GM18858 (cell line): ENCODE data around the gene REV3L.
"Not testable (repeated sequence)": the region's sequence is repeated elsewhere in the genome, so short reads cannot be mapped to it uniquely, and the experiment has no call there.

Experiments used
- ATAC-seq: cut with Tn5 transposase; IDR thresholded peaks from one replicate; pipeline ENCODE4 v1.9.1; 2021; ENCODE audit not compliant: unreplicated experiment

REV3L gene

DNA sequence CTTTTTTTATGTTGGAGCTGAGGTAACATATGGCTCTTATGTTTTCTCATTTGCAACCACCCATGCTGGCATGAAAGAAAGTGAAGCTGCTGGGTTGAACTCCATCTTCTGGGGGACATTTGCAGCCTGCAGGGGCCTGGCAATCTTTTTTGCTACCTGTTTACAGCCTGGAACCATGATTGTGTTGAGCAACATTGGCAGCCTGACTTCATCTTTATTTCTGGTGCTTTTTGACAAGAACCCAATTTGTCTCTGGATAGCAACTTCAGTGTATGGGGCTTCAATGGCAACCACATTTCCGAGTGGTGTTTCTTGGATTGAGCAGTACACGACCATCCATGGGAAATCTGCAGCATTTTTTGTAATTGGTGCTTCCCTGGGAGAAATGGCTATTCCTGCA, 216.7 kb downstream of the REV3L start:
- ATAC-seq = no peak

DNA sequence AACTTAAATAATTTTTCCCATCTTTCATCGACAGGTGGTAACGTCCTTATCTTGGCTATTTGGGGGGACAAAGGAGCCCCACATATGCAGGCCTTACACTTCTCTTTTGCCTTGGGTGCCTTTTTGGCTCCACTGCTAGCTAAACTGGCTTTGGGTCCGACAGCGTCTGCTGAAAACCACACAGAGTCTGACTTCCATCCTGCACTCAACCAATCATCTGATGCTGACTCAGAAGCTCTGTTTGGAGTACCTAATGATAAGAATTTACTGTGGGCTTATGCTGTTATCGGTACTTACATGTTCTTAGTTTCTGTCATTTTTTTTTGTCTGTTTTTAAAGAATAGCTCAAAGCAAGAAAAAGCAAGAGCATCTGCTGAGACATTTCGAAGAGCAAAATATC, 217.2 kb downstream of the REV3L start:
- no peak for ATAC-seq

DNA sequence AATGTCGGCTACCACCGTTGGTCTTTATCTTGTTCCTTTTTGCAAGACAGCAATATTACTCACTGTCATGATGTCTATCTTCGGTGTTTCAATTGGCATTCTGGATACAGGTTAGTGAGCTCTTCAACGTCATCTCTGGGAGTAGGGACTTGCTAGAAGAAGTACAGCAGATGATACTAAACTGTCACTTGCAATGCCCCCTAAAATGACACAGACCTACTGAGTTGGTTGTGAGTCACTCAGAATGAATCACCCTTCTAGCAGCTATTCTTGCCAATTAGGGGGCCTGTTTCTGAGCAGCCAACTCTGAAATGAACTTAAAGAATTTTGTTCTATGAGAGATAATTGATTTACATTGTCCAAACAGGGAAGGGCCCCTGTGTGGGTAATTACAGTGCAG, 219.2 kb downstream of the REV3L start:
- no peak for ATAC-seq

DNA sequence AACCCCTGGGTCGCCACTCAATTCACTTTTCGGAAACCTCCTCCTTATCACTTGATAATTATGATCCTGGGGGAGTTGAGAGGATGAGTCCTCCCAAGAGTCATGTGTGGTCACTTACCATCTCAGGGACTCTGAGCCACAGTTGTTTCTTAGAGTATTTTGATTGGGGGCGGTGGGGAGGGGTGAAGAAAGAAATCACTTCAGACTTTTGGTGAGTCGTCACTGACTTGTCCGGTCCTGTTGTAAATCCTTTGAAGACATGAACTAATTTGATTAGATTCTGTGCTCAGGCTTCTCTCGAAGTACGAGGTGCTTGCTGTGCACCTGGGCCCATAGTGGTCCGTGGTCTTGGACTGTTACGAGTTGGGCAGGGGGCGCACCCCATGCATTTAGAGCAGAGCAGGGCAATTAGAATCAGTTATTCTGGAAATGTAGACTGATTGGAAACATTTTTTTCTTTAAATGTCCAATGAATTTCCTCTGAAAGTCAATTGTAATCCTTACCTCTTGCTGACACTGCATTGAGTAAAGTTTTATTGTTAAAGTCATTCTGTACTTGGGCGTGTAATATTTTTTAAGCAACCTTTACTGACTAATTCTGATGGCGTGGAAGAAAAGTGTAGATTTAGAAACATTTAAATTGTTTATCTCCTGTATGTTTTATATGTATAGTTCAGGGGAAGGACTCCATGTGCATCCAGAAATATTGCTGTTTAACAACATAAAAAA, 222.3 kb downstream of the REV3L start:
- no peak for ATAC-seq

DNA sequence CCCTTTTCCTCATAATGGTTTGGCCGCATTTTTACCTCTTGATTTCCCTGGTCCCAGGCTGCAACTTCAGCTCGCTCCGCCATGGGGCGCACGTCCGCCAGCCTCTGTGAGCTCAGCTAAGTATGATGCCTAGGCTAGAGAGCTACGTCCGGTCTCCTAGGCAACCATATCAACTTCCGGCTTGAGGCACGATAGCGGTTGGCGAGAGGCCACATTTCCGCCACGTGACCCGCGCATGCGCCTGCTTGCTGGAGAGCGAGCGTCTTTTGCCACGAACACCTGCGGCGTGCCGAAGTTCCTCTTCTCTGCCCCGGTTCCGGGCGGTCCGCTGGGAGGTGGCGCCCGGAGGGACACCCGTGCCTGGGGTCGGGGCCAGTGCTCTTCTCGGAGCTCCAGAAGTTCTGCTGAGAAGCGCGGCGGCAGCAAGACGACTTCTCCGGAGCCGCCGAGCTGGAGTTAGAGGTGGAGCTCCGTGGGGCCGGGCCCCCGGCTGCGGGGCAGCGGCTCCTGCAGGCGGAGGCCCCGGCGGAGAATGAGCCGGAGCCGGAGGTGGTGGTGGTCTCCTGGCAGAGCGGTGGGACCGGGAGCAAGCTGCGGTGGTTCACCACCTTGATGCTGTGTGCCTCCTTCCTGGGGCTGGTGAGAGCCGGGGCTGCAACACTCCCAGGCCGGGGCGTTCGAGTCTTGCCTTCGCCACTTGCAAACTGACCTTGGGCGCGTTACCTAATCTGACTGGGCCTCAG, 223.8 kb downstream of the REV3L start:
- ATAC-seq = peak; percentile 97

DNA sequence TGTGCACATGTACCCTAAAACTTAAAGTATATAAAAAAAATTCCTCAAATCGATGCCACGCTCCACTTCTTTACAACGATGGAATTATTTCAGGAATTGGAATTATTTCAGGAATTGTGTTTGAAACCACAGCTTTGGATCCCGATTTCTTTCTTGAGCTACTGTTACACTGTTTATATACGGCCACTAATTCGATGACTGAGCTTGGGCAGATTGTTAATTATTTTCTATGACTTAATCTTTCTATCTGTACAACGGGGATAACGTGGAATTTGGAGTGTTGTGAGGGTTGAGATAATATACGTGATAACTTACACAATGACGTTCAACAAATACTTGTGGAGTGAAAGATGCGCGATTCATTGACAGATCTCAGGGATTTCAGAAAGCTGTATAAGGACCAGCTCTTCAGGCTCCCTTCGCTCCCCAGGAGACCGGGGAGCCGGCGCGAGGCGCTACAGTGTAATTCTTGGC, 224.4 kb downstream of the REV3L start:
- ATAC-seq = no peak

DNA sequence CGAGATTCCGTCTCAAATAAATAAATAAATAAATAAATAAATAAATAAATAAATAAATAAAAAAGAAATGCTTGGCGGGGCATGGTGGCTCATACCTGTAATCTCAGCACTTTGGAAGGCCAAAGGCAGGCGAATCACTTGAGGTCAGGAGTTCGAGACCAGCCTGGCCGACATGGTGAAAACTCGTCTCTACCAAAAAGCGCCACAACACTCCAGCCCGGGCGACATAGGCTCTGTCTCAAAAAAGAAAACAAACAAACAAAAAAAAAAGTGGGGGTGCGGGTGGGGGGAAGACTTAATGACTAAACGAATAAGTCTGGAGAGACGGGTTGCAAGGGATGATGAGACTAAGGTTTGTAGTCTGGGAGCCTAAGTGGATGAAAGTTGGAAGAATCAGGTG, 225.0 kb downstream of the REV3L start:
- no peak for ATAC-seq

DNA sequence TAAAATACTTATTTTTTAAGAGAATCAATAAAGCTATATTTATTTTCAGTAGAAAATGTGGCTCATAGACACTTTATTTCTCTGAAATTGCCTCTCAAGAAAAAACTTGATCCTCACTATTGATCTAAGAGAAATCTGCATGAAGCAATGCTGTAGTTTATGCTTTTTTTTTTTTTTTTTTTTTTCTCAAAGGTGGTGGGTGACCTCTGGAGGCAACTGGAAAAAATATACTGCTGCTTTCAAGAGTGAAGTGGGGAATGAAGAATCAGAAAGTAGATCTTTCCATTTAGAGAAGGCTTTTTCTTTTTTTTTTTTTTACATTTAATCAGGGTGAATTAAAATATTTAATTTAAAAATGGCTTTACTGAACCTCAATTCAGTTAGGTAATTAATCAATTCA, 226.4 kb downstream of the REV3L start:
- no peak for ATAC-seq

DNA sequence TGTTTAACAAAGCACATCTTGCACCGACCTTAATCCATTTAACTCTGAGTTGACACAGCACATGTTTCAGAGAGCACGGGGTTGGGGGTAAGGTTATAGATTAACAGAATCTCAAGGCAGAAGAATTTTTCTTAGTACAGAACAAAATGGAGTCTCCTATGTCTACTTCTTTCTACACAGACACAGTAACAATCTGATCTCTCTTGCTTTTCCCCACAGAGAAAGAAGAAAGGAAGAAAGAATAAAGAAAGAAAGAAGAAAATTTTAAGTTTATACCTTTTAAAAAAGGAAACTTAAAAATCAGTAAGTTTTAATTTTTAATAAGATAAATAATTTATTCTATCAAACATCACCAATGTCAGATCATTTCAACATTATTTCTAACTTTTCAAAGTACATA, 227.2 kb downstream of the REV3L start:
- ATAC-seq = not testable (repeated sequence)

DNA sequence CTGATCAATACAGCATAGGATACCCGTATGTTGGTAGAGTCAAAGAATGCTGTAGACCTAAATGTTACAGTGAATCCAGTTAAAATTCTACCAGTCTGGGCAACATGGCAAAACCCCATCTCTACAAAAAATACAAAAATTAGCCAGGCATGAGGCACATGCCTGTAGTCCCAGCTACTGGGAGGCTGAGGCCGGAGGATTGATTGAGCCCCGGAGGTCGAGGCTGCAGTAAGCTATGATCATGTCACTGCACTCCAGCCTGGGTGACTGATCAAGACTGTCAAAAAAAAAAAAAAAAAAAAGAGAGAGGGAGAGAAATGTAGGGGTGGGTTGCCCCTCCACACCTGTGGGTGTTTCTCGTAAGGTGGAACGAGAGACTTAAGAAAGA, 228.2 kb downstream of the REV3L start:
- ATAC-seq = no peak

DNA sequence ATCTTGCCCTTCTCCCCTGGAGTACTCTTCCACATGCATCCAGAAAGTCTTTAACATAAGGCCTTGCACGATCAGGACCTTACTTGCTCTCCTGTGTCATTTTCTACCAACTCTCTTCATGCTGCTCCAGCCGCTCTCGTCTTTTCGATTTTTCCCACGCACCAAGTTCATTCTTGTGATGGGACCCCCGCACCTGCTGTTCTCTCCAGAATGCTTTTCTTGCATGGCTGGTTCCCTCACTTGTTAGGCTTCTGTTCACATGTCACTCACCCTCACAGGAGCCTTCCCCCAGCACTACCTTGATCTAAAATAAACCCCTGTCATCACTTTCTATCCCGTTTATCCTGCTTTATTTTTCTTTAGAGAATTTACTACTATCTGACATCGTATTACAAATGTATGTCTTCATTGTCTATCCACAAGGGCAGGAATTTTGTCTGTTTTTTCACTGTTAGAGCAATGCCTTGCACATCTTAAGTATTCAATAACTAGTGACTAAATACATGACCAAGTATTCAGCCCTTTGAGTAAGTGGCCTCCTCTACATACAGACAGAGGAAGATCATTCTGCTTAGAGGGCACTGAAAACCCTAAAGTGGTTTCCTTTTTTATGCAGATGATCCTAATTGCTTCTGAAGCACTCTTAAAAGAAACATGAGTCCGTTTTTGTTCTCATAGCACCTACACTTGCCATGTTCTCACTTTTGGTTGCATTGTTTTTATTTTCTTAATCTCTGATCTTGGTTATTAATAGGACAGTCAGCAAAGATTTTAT, 228.8 kb downstream of the REV3L start:
- ATAC-seq = no peak

DNA sequence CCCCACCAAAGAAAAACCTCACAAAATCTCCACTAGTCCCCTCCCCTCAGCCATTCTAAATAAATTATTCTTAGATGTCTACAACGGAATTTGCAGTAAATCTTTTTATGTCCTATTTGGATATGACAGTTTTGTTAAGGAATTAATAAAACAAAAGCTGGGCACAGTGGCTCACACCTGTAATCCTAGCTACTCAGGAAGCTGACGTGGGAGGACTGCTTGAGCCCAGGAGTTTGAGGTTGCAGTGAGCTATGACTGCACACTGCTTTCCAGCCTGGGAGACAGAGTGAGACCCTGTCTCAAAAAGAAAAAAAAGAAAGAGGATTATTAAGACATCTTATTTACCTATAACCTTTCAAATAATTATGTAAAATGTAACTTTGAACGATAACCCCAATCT, 230.3 kb downstream of the REV3L start:
- no peak for ATAC-seq

DNA sequence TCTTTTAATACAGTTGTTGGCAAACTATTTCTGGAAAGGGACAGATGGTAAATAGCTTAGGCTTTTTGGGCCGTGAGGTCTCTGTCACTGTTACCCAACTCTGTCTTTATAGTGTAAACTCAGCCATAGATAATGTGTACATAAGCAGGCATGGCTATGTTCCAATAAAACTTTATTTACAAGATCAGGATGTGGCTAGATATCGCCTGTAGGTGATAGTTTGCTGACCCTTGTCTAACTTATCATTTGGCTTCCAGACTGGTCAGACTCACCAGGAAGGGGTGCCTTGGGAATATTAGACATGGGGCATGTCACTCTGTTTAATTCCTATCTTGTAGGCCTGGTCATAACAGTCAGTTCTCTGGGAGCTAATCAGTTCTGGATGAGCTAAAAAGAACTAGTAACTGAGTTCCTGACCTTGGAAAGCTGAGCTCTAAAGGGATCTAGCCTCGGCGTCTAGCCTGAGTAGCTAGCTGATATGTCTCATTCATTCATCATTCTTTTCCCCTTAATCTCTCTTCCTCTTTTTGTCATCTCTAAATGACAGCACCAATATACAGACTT, 232.1 kb downstream of the REV3L start:
- ATAC-seq = peak; percentile 57
